ENCODE measurements around the gene ZNF438.

The ZNF438 gene, protein sequence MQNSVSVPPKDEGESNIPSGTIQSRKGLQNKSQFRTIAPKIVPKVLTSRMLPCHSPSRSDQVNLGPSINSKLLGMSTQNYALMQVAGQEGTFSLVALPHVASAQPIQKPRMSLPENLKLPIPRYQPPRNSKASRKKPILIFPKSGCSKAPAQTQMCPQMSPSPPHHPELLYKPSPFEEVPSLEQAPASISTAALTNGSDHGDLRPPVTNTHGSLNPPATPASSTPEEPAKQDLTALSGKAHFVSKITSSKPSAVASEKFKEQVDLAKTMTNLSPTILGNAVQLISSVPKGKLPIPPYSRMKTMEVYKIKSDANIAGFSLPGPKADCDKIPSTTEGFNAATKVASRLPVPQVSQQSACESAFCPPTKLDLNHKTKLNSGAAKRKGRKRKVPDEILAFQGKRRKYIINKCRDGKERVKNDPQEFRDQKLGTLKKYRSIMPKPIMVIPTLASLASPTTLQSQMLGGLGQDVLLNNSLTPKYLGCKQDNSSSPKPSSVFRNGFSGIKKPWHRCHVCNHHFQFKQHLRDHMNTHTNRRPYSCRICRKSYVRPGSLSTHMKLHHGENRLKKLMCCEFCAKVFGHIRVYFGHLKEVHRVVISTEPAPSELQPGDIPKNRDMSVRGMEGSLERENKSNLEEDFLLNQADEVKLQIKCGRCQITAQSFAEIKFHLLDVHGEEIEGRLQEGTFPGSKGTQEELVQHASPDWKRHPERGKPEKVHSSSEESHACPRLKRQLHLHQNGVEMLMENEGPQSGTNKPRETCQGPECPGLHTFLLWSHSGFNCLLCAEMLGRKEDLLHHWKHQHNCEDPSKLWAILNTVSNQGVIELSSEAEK

DNA sequence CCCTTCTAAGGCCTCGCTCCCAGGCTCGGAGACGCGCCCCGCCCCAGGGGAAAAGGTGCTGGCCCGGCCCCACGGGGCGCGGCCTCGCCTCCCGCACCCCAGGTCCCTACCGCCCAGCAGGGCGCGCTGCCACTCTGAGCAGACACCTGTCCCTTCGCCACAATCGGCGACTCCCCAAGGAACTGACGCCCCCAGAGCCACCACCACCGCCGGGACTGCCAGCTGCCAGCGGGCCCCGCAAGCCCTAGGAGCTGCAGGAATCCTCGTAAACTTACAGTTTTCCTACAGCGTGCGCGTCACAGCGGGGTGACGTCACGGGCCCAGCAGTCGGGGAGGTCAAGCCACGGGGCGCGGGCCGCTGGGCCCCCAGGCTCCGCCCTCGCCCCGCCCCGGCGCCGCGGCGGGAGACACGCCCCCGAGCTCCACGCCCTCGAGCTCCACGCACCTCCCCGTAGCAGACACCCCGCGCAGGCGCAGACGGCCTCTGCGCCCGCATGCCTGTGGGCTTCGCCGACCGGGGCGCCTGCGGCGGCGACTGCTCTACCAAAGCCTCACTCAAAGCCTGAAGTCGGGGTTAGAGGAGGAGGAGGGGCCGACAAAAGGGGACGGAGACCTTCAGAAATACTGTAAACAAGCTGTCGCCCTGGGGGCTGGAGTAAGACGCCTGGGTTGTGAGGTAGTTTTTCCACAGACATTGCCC lies at the start of gene ZNF438:
TSS of gene ZNF438 (minus strand) at position 308 of the 700 bp plus-strand sequence. CDS start 154,831 bp downstream, outside the sequence.
- TF ChIP-seq, protein P1, sequence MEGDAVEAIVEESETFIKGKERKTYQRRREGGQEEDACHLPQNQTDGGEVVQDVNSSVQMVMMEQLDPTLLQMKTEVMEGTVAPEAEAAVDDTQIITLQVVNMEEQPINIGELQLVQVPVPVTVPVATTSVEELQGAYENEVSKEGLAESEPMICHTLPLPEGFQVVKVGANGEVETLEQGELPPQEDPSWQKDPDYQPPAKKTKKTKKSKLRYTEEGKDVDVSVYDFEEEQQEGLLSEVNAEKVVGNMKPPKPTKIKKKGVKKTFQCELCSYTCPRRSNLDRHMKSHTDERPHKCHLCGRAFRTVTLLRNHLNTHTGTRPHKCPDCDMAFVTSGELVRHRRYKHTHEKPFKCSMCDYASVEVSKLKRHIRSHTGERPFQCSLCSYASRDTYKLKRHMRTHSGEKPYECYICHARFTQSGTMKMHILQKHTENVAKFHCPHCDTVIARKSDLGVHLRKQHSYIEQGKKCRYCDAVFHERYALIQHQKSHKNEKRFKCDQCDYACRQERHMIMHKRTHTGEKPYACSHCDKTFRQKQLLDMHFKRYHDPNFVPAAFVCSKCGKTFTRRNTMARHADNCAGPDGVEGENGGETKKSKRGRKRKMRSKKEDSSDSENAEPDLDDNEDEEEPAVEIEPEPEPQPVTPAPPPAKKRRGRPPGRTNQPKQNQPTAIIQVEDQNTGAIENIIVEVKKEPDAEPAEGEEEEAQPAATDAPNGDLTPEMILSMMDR (IDR thresholded peaks at IDR 0.05; ENCODE audit: low read depth, low read length), result peak; percentile 37
- DNase-seq (ENCODE audit: extremely low read depth, low read depth), result peak; percentile 92

DNA sequence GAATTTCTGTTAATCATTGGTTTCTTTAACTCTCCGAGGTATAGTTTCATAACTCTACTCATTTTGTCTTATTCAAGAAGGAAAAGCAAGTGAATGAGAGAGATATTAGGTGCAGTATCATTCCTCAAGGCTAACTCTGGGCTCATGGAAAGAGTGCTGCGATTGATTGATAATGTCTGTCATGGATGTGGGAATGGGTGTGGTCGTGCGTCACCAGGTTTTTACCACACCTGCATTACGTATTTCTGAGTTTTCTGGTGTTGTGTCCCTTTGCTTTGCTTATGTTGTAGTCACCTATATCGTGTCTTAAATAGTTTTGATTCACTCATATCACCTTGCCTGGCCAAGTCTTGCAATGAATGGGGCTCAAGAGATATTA lies 44.9 kb upstream of the ZNF438 start:
- TF ChIP-seq, protein P1 (IDR thresholded peaks at IDR 0.05; ENCODE audit: low read depth, low read length), result no peak
- no peak for DNase-seq (ENCODE audit: extremely low read depth, low read depth)

GRCh38 chr10:31075881-31076609 lies 44.4 kb upstream of the ZNF438 start:
- DNase-seq (ENCODE audit: extremely low read depth, low read depth), result no peak
- TF ChIP-seq, protein P1 (IDR thresholded peaks at IDR 0.05; ENCODE audit: low read depth, low read length), result no peak

- TF ChIP-seq, protein P1 (IDR thresholded peaks at IDR 0.05; ENCODE audit: low read depth, low read length), result no peak
- peak; percentile 37 for DNase-seq (ENCODE audit: extremely low read depth, low read depth)
These were observed 43.8 kb upstream of the ZNF438 start for GRCh38 chr10:31075434-31075833.

- no peak for DNase-seq (ENCODE audit: extremely low read depth, low read depth)
- TF ChIP-seq, protein P1 (IDR thresholded peaks at IDR 0.05; ENCODE audit: low read depth, low read length), result no peak
These were observed 43.0 kb upstream of the ZNF438 start for GRCh38 chr10:31074722-31075086.

GRCh38 chr10:31073996-31074721 lies 42.5 kb upstream of the ZNF438 start:
- no peak for DNase-seq (ENCODE audit: extremely low read depth, low read depth)
- TF ChIP-seq, protein P1 (IDR thresholded peaks at IDR 0.05; ENCODE audit: low read depth, low read length), result no peak
